Effector memory CD4-positive, alpha-beta T cell (primary cell): Measurements from ENCODE around the gene WDR7.

ENCODE experiments used
- DNase-seq, 3 donors: peaks; one replicate each; pipeline ENCODE4 v3.0.0-alpha.2; 2020
- H3K27ac ChIP-seq: 2 replicates; pipeline ENCODE4 v1.7.0; 2013; ENCODE audit warnings: mild to moderate bottlenecking, low read length, moderate library complexity; ENCODE audit not compliant: insufficient read depth, poor library complexity, severe bottlenecking
- H3K27me3 ChIP-seq: replicated peaks from 2 replicates; pipeline ENCODE4 v1.7.0; 2013; ENCODE audit warnings: mild to moderate bottlenecking, low read length; ENCODE audit not compliant: insufficient read depth, control insufficient read depth, poor library complexity, severe bottlenecking
- H3K36me3 ChIP-seq: 2 replicates; pipeline ENCODE4 v1.7.0; 2013; ENCODE audit warnings: mild to moderate bottlenecking, low read length, moderate library complexity; ENCODE audit not compliant: control insufficient read depth, insufficient read depth
- H3K4me1 ChIP-seq: 2 replicates; pipeline ENCODE4 v1.7.0; 2013; ENCODE audit warnings: low read length, mild to moderate bottlenecking; ENCODE audit not compliant: control insufficient read depth, insufficient read depth, poor library complexity, severe bottlenecking
- H3K4me3 ChIP-seq: 2 replicates; pipeline ENCODE4 v1.7.0; 2013; ENCODE audit warnings: low read length, low read depth, mild to moderate bottlenecking; ENCODE audit not compliant: insufficient read depth, poor library complexity, severe bottlenecking
- H3K9me3 ChIP-seq: 2 replicates; pipeline ENCODE4 v1.7.0; 2013; ENCODE audit warnings: mild to moderate bottlenecking, low read length, moderate library complexity; ENCODE audit not compliant: control insufficient read depth

The WDR7 gene

GRCh38 chr18:56716692-56717146 lies 65.6 kb downstream of the WDR7 start:
- H3K27me3 ChIP-seq: no peaks in the 10 kb centered on the region
- no peaks in the 10 kb centered on the region for H3K9me3 ChIP-seq
- H3K36me3 ChIP-seq: no peaks in the 10 kb centered on the region
- DNase-seq: no peak
- no peak overlapping the region for H3K27ac ChIP-seq
- no peaks in the 10 kb centered on the region for H3K4me1 ChIP-seq
- H3K4me3 ChIP-seq: no peak overlapping the region

GRCh38 chr18:56721031-56721430 lies 69.9 kb downstream of the WDR7 start:
- no peak for DNase-seq
- Histone ChIP-seq H3K27ac (no peak overlapping the region), H3K36me3 (no peaks in the 10 kb centered on the region), H3K9me3 (no peaks in the 10 kb centered on the region), H3K4me3 (no peak overlapping the region), H3K27me3 (no peaks in the 10 kb centered on the region), H3K4me1 (no peaks in the 10 kb centered on the region)

GRCh38 chr18:56721491-56721890 lies 70.3 kb downstream of the WDR7 start:
- H3K27ac ChIP-seq: no peak overlapping the region
- H3K4me3 ChIP-seq: no peak overlapping the region
- no peaks in the 10 kb centered on the region for H3K9me3 ChIP-seq
- H3K36me3 ChIP-seq: no peaks in the 10 kb centered on the region
- no peak for DNase-seq
- H3K27me3 ChIP-seq: no peaks in the 10 kb centered on the region
- no peaks in the 10 kb centered on the region for H3K4me1 ChIP-seq

- no peak overlapping the region for H3K27ac ChIP-seq
- H3K4me1 ChIP-seq: no peaks in the 10 kb centered on the region
- no peaks in the 10 kb centered on the region for H3K27me3 ChIP-seq
- no peak for DNase-seq
- H3K36me3 ChIP-seq: no peaks in the 10 kb centered on the region
- H3K4me3 ChIP-seq: no peak overlapping the region
- no peaks in the 10 kb centered on the region for H3K9me3 ChIP-seq
Observed at GRCh38 chr18:56722518-56722917, 71.4 kb downstream of the WDR7 start.

GRCh38 chr18:56723068-56723467 lies 71.9 kb downstream of the WDR7 start:
- H3K27me3 ChIP-seq: no peaks in the 10 kb centered on the region
- H3K4me3 ChIP-seq: no peak overlapping the region
- no peak overlapping the region for H3K27ac ChIP-seq
- H3K4me1 ChIP-seq: no peaks in the 10 kb centered on the region
- no peak for DNase-seq
- no peaks in the 10 kb centered on the region for H3K9me3 ChIP-seq
- no peaks in the 10 kb centered on the region for H3K36me3 ChIP-seq

GRCh38 chr18:56723706-56724105 lies 72.5 kb downstream of the WDR7 start:
- Histone ChIP-seq H3K27me3 (no peaks in the 10 kb centered on the region), H3K27ac (no peak overlapping the region), H3K9me3 (no peaks in the 10 kb centered on the region), H3K4me3 (no peak overlapping the region), H3K4me1 (no peaks in the 10 kb centered on the region), H3K36me3 (no peaks in the 10 kb centered on the region)
- no peak for DNase-seq

- no peak overlapping the region for H3K27ac ChIP-seq
Observed at GRCh38 chr18:56726906-56727305, 75.7 kb downstream of the WDR7 start.

GRCh38 chr18:56727399-56727798 lies 76.2 kb downstream of the WDR7 start:
- Histone ChIP-seq H3K4me1 (no peaks in the 10 kb centered on the region), H3K27ac (no peak overlapping the region), H3K27me3 (no peaks in the 10 kb centered on the region), H3K4me3 (no peak overlapping the region), H3K9me3 (no peaks in the 10 kb centered on the region), H3K36me3 (peaks cover 7% of the 10 kb centered on the region)
- no peak for DNase-seq

More at GRCh38 chr18:56726906-56727305, 75.7 kb downstream of the WDR7 start:
- peaks cover 3% of the 10 kb centered on the region for H3K36me3 ChIP-seq
- DNase-seq: no peak
- no peaks in the 10 kb centered on the region for H3K27me3 ChIP-seq
- H3K4me1 ChIP-seq: no peaks in the 10 kb centered on the region
- H3K4me3 ChIP-seq: no peak overlapping the region
- H3K9me3 ChIP-seq: no peaks in the 10 kb centered on the region

GRCh38 chr18:56728741-56729140 lies 77.6 kb downstream of the WDR7 start:
- no peaks in the 10 kb centered on the region for H3K9me3 ChIP-seq
- no peak overlapping the region for H3K27ac ChIP-seq
- H3K4me1 ChIP-seq: no peaks in the 10 kb centered on the region
- H3K4me3 ChIP-seq: no peak overlapping the region
- no peaks in the 10 kb centered on the region for H3K27me3 ChIP-seq
- peaks cover 8% of the 10 kb centered on the region for H3K36me3 ChIP-seq
- no peak for DNase-seq

GRCh38 chr18:56738184-56738583 lies 87.0 kb downstream of the WDR7 start:
- H3K27ac ChIP-seq: no peak overlapping the region
- no peaks in the 10 kb centered on the region for H3K4me1 ChIP-seq
- H3K4me3 ChIP-seq: no peak overlapping the region
- DNase-seq: no peak
- H3K9me3 ChIP-seq: no peaks in the 10 kb centered on the region
- H3K36me3 ChIP-seq: peaks cover 7% of the 10 kb centered on the region
- H3K27me3 ChIP-seq: no peaks in the 10 kb centered on the region

GRCh38 chr18:56739731-56740130 lies 88.6 kb downstream of the WDR7 start:
- H3K4me3 ChIP-seq: no peak overlapping the region
- no peak for DNase-seq
- H3K27ac ChIP-seq: no peak overlapping the region
- no peaks in the 10 kb centered on the region for H3K27me3 ChIP-seq
- no peaks in the 10 kb centered on the region for H3K9me3 ChIP-seq
- no peaks in the 10 kb centered on the region for H3K4me1 ChIP-seq
- no peaks in the 10 kb centered on the region for H3K36me3 ChIP-seq
